GM23338 (cell line): ENCODE data around the gene CARD9. TPM values are rescaled to one million over a fixed set of nuclear protein-coding genes. Genes with fewer than 3 reads are reported as not detected.

Experiments
- ATAC-seq: fragments of 200-7000 bp; cut with Tn5 transposase; 3 replicates; pipeline ENCODE4 v1.9.1; 2020
- DNase-seq: peaks from one replicate; pipeline ENCODE4 v3.0.0-alpha.2; 2015; ENCODE audit warnings: low spot score
- H2AFZ ChIP-seq: fragments of 200-600 bp; sonication (generic); 2 replicates; pipeline ENCODE4 v1.8.0; 2016; ENCODE audit warnings: antibody characterized with exemption, mild to moderate bottlenecking, moderate library complexity
- H3F3A ChIP-seq: fragments of 200-600 bp; sonication (generic); replicated peaks from 2 replicates; pipeline ENCODE4 v1.8.0; 2017; ENCODE audit warnings: antibody characterized with exemption, mixed run types, low read depth
- H3K27ac ChIP-seq: fragments of 200-600 bp; sonication (generic); 2 replicates; pipeline ENCODE4 v1.6.1; 2016; ENCODE audit warnings: low read depth
- H3K27me3 ChIP-seq: fragments of 200-600 bp; sonication (generic); 2 replicates; pipeline ENCODE4 v1.8.0; 2016; ENCODE audit warnings: mild to moderate bottlenecking, mixed run types, moderate library complexity; ENCODE audit not compliant: insufficient read depth
- H3K36me3 ChIP-seq: fragments of 200-600 bp; sonication (generic); 2 replicates; pipeline ENCODE4 v1.8.0; 2016; ENCODE audit warnings: mild to moderate bottlenecking; ENCODE audit not compliant: insufficient read depth
- H3K4me1 ChIP-seq: fragments of 200-600 bp; sonication (generic); 2 replicates; pipeline ENCODE4 v1.8.0; 2016; ENCODE audit warnings: mild to moderate bottlenecking, moderate library complexity; ENCODE audit not compliant: insufficient read depth
- H3K4me2 ChIP-seq: fragments of 200-600 bp; sonication (generic); 2 replicates; pipeline ENCODE4 v1.7.1; 2017; ENCODE audit warnings: mixed run types
- H3K4me3 ChIP-seq: fragments of 200-600 bp; sonication (generic); 2 replicates; pipeline ENCODE4 v1.6.1; 2016; ENCODE audit warnings: mixed run types
- H3K79me2 ChIP-seq: fragments of 200-600 bp; sonication (generic); replicated peaks from 2 replicates; pipeline ENCODE4 v1.8.0; 2017; ENCODE audit warnings: mild to moderate bottlenecking; ENCODE audit not compliant: insufficient read depth
- H3K9me2 ChIP-seq: fragments of 200-600 bp; sonication (generic); 2 replicates; pipeline ENCODE4 v1.8.0; 2017; ENCODE audit not compliant: insufficient read depth
- H4K20me1 ChIP-seq: fragments of 200-600 bp; sonication (generic); replicated peaks from 2 replicates; pipeline ENCODE4 v1.8.0; 2017; ENCODE audit warnings: mild to moderate bottlenecking; ENCODE audit not compliant: insufficient read depth
- H3K27ac Mint-ChIP-seq: 2 replicates; pipeline ENCODE4 v1.8.0; 2020; ENCODE audit warnings: inconsistent platforms, mild to moderate bottlenecking, moderate library complexity, mixed read lengths
- H3K27me3 Mint-ChIP-seq: 3 replicates; pipeline ENCODE4 v1.8.0; 2022; ENCODE audit warnings: low read depth, mild to moderate bottlenecking, moderate library complexity, mixed read lengths, inconsistent platforms; ENCODE audit not compliant: insufficient read depth, poor library complexity
- H3K36me3 Mint-ChIP-seq: 3 replicates; pipeline ENCODE4 v1.8.0; 2021; ENCODE audit warnings: low read depth, mild to moderate bottlenecking, inconsistent platforms, moderate library complexity, mixed read lengths
- H3K4me1 Mint-ChIP-seq: 3 replicates; pipeline ENCODE4 v1.8.0; 2020; ENCODE audit warnings: mild to moderate bottlenecking, inconsistent platforms, mixed read lengths
- H3K4me3 Mint-ChIP-seq: 3 replicates; pipeline ENCODE4 v1.8.0; 2021; ENCODE audit warnings: moderate library complexity, mild to moderate bottlenecking, inconsistent platforms, mixed read lengths
- H3K9me3 Mint-ChIP-seq: 3 replicates; pipeline ENCODE4 v1.8.0; 2020; ENCODE audit warnings: moderate library complexity, mild to moderate bottlenecking, inconsistent platforms, mixed read lengths
- CREB1 ChIP-seq: fragments of 250-450 bp; sonication (Bioruptor Pico); IDR thresholded peaks from 2 replicates; pipeline ENCODE4 v1.5.0; 2020; ENCODE audit warnings: low read depth, mild to moderate bottlenecking, moderate library complexity
- CTCF ChIP-seq, 2 experiments: fragments of 200-600 bp in 1 of 2; sonication (generic) in 1 of 2; conservative IDR thresholded peaks; 2 replicates each; pipeline versions ENCODE4 v1.5.1 to v1.6.1; 2016 to 2017; ENCODE audit warnings: antibody characterized with exemption in 2 of 2, low read depth in 2 of 2, mild to moderate bottlenecking in 2 of 2, moderate library complexity in 1 of 2
- ETS1 ChIP-seq: IDR thresholded peaks from 2 replicates; pipeline ENCODE4 v1.6.1; 2016; ENCODE audit warnings: antibody characterized with exemption
- EZH2 ChIP-seq: fragments of 200-600 bp; sonication (generic); IDR thresholded peaks from one replicate; pipeline ENCODE4 v1.8.0; 2017; ENCODE audit warnings: antibody characterized with exemption, mild to moderate bottlenecking, low read depth; ENCODE audit not compliant: unreplicated experiment
- EZH2phosphoT487 ChIP-seq: fragments of 200-600 bp; sonication (generic); IDR thresholded peaks from one replicate; pipeline ENCODE4 v1.8.1; 2018; ENCODE audit warnings: antibody characterized with exemption; ENCODE audit not compliant: unreplicated experiment
- JUNB ChIP-seq: IDR thresholded peaks from one replicate; pipeline ENCODE4 v1.6.1; 2016; ENCODE audit warnings: antibody characterized with exemption; ENCODE audit not compliant: unreplicated experiment
- NANOG ChIP-seq: IDR thresholded peaks from 2 replicates; pipeline ENCODE4 v1.6.1; 2016; ENCODE audit warnings: antibody characterized with exemption, borderline replicate concordance
- POLR2AphosphoS5 ChIP-seq: IDR thresholded peaks from 2 replicates; pipeline ENCODE4 v1.6.1; 2016; ENCODE audit warnings: antibody characterized with exemption, low read depth
- REST ChIP-seq: IDR thresholded peaks from one replicate; pipeline ENCODE4 v1.6.1; 2018; ENCODE audit warnings: antibody characterized with exemption; ENCODE audit not compliant: unreplicated experiment
- STAT1 ChIP-seq: IDR thresholded peaks from one replicate; pipeline ENCODE4 v1.6.1; 2016; ENCODE audit warnings: antibody characterized with exemption; ENCODE audit not compliant: unreplicated experiment
- ZNF114 ChIP-seq: fragments of 250-450 bp; sonication (Bioruptor Pico); IDR thresholded peaks from 2 replicates; pipeline ENCODE4 v1.5.0; 2020; ENCODE audit warnings: mild to moderate bottlenecking, moderate library complexity
- polyA plus RNA-seq: library from polyadenylated mRNA; unstranded; fragments of >200 nt; fragmentation: Nextera tagmentation; extraction: Ambion mirVana; gene quantifications from 2 replicates; pipeline ENCODE4 v1.2.1, GENCODE V29; 2016
- total RNA-seq: library from RNA; depleted of rRNA; stranded (reverse); fragments of >200 nt; shearing (Covaris generic); gene quantifications from 2 replicates; pipeline ENCODE4 v1.2.3, GENCODE V29; 2014

CARD9 gene
- total and polyA plus RNA-seq, 2 experiments from 2014 or later = 0.49 to 0.63 TPM

- Histone ChIP-seq H3K9me2 (no peaks in the 10 kb centered on the region), H3K4me3 (peak within 1 kb of the TSS; percentile 48), H3F3A (0 out of 2 replicates have a peak, but pooled peaks cover 3% of the 10 kb centered on the region), H3K79me2 (no peaks in the 10 kb centered on the region; the same call in 1 of the 2 replicates), H3K36me3 (no peaks in the 10 kb centered on the region), H3K27me3 (no peaks in the 10 kb centered on the region), H3K4me1 (peaks cover 17% of the 10 kb centered on the region), H4K20me1 (no peaks in the 10 kb centered on the region), H2AFZ (peak within 1 kb of the TSS; percentile 85), H3K27ac (peak within 1 kb of the TSS; percentile 84), H3K4me2 (peak within 1 kb of the TSS; percentile 75)
- Mint-ChIP-seq H3K27ac (peak within 1 kb of the TSS; percentile 86), H3K4me1 (peaks cover 8% of the 10 kb centered on the region), H3K36me3 (no peaks in the 10 kb centered on the region), H3K4me3 (peak within 1 kb of the TSS; percentile 68), H3K9me3 (no peaks in the 10 kb centered on the region), H3K27me3 (peaks cover 9% of the 10 kb centered on the region)
- DNase-seq (peak; percentile 63), ATAC-seq (peak; percentile 37)
- TF ChIP-seq CREB1 (CRISPR knock-in tag) (peak; percentile 29; the same call in 1 of the 2 replicates), POLR2AphosphoS5 (peak; percentile 34; the same call in 1 of the 2 replicates), STAT1 (no peak)
Measured at GRCh38 chr9:136327304-136327974, 46.0 kb downstream of the CARD9 start, which contains the start of gene GPSM1. Gene GPSM1 (plus strand): TSS chr9:136327539. CDS start chr9:136327696, 157 bp downstream.

- Histone ChIP-seq H3K4me2 (peak overlapping the region; percentile 75), H3F3A (0 out of 2 replicates have a peak, but pooled peaks cover 3% of the 10 kb centered on the region), H3K36me3 (no peaks in the 10 kb centered on the region), H3K27ac (peak overlapping the region; percentile 84), H3K27me3 (no peaks in the 10 kb centered on the region), H2AFZ (peak overlapping the region; percentile 80), H3K4me1 (peaks cover 17% of the 10 kb centered on the region), H4K20me1 (no peaks in the 10 kb centered on the region), H3K79me2 (no peaks in the 10 kb centered on the region; the same call in 1 of the 2 replicates), H3K4me3 (peak overlapping the region; percentile 43; the same call in 1 of the 2 replicates), H3K9me2 (no peaks in the 10 kb centered on the region)
- Mint-ChIP-seq H3K36me3 (no peaks in the 10 kb centered on the region), H3K27me3 (peaks cover 11% of the 10 kb centered on the region), H3K4me1 (peaks cover 8% of the 10 kb centered on the region), H3K4me3 (peak overlapping the region; percentile 68), H3K27ac (no peak overlapping the region), H3K9me3 (no peaks in the 10 kb centered on the region)
- no peak for DNase-seq
- ATAC-seq = peak; percentile 12
- TF ChIP-seq NANOG = no peak
- TF ChIP-seq POLR2AphosphoS5 = no peak
- no peak for TF ChIP-seq STAT1
- no peak for TF ChIP-seq ETS1
- TF ChIP-seq CTCF (conservative IDR thresholded peaks at IDR 0.05; ENCODE audit: low read depth in 2 of 2) = no peak
- TF ChIP-seq EZH2 = no peak
- no peak for TF ChIP-seq REST
- TF ChIP-seq JUNB = no peak
- TF ChIP-seq ZNF114 (CRISPR knock-in tag) = no peak
- TF ChIP-seq EZH2phosphoT487 = no peak
- no peak for TF ChIP-seq CREB1 (CRISPR knock-in tag)
Measured at GRCh38 chr9:136326761-136327303, 46.6 kb downstream of the CARD9 start.
